K562 (cell line): ENCODE results near the gene PYGM. TPM values are rescaled to one million over a fixed set of nuclear protein-coding genes. Genes with fewer than 3 reads are reported as not detected.
A peak's percentile ranks its signal among the peaks of the same experiment; 100 is the strongest.

Experiments
- ATAC-seq: fragments of 200-7000 bp; cut with Tn5 transposase; 3 replicates; pipeline ENCODE4 v1.9.1; 2020; ENCODE audit warnings: moderate library complexity
- BruUV-seq: library from RNA; stranded (reverse); fragments of 400-500 nt; replicated peaks from 2 replicates; lab custom pipeline; 2021; lab: Mats Ljungman, UMichigan
- CTCF ChIA-PET: fragments of 300-600 bp; formaldehyde crosslinking; extraction: SDS; loops from one replicate; lab custom pipeline; 2021; ENCODE audit warnings: low intra/inter-chr PET ratio; lab: Yijun Ruan, JAX
- POLR2A ChIA-PET: fragments of 300-600, 350-650 bp; sonication (Branson Sonifier 250); formaldehyde crosslinking; extraction: SDS; loops from one replicate; lab custom pipeline; 2021; ENCODE audit warnings: antibody characterized with exemption, inconsistent platforms; lab: Yijun Ruan, JAX
- DNase-seq, 4 experiments: peaks; one replicate each; pipeline versions ENCODE4 v3.0.0 to v3.0.0-alpha.2; 2011 to 2018; ENCODE audit warnings: low spot score in 3 of 4, mixed read lengths in 3 of 4; ENCODE audit errors: extremely low read depth in 1 of 4
- FAIRE-seq: peaks from 2 replicates; lab custom pipeline; 2011; peaks lifted over from hg19 to GRCh38; lab: Jason Lieb, UNC
- H2AFZ ChIP-seq: 2 replicates; pipeline ENCODE4 v1.6.0; 2011; ENCODE audit warnings: low read depth, low read length, control low read depth, inconsistent platforms
- H3K27ac ChIP-seq: fragments of 200-600 bp; 3 replicates; pipeline ENCODE4 v1.8.0; 2011; ENCODE audit warnings: low read depth, mild to moderate bottlenecking, control low read depth, inconsistent platforms, low read length, moderate library complexity, mixed read lengths; ENCODE audit errors: extremely low read depth
- H3K27me3 ChIP-seq, 2 experiments: fragments of 300-600 bp in 1 of 2; 2 replicates in 1 of 2; 3 replicates in 1 of 2; pipeline versions ENCODE4 v1.6.0 to v1.8.0; 2011; ENCODE audit warnings: inconsistent platforms in 2 of 2, low read length in 2 of 2, mild to moderate bottlenecking in 1 of 2, mixed read lengths in 1 of 2, moderate library complexity in 1 of 2; ENCODE audit not compliant: control insufficient read depth in 2 of 2, insufficient read depth in 2 of 2
- H3K36me3 ChIP-seq: fragments of 300-600 bp; 3 replicates; pipeline ENCODE4 v1.8.0; 2011; ENCODE audit warnings: mild to moderate bottlenecking, low read length, inconsistent platforms; ENCODE audit not compliant: control insufficient read depth, insufficient read depth
- H3K4me1 ChIP-seq, 2 experiments: fragments of 200-600 bp in 1 of 2; replicated peaks in 1 of 2; 2 replicates in 1 of 2; 3 replicates in 1 of 2; pipeline versions ENCODE4 v1.5.1 to v1.8.0; 2011; ENCODE audit warnings: inconsistent platforms in 2 of 2, low read length in 2 of 2, mild to moderate bottlenecking in 1 of 2, mixed read lengths in 1 of 2, moderate library complexity in 1 of 2; ENCODE audit not compliant: control insufficient read depth in 2 of 2, insufficient read depth in 2 of 2
- H3K4me2 ChIP-seq: 2 replicates; pipeline ENCODE4 v1.6.1; 2011; ENCODE audit warnings: low read length, control low read depth, inconsistent platforms, mixed read lengths; ENCODE audit not compliant: insufficient read depth
- H3K4me3 ChIP-seq: fragments of 200-600 bp; sonication (generic), shearing (Covaris generic); 2 replicates; pipeline ENCODE4 v1.5.1; 2016; ENCODE audit warnings: control low read depth, inconsistent platforms
- H3K79me2 ChIP-seq: fragments of 200-600 bp; 3 replicates; pipeline ENCODE4 v1.8.0; 2011; ENCODE audit warnings: low read length, inconsistent platforms; ENCODE audit not compliant: control insufficient read depth, insufficient read depth
- H3K9ac ChIP-seq, 2 experiments: 2 replicates each; pipeline versions ENCODE4 v1.6.0 to v1.6.1; 2011; ENCODE audit warnings: low read depth in 2 of 2, low read length in 2 of 2, control low read depth in 1 of 2, inconsistent platforms in 1 of 2, mild to moderate bottlenecking in 1 of 2, mixed read lengths in 1 of 2; ENCODE audit not compliant: insufficient read depth in 1 of 2
- H3K9me1 ChIP-seq: one replicate; pipeline ENCODE4 v1.6.0; 2011; ENCODE audit warnings: inconsistent platforms, mild to moderate bottlenecking, low read length, moderate library complexity; ENCODE audit not compliant: control insufficient read depth, insufficient read depth
- H3K9me3 ChIP-seq: replicated peaks from 2 replicates; pipeline ENCODE4 v1.5.1; 2011; ENCODE audit warnings: low read depth, low read length, inconsistent platforms; ENCODE audit not compliant: control insufficient read depth, insufficient read depth
- H4K20me1 ChIP-seq: replicated peaks from 2 replicates; pipeline ENCODE4 v1.6.1; 2011; ENCODE audit warnings: low read length, inconsistent platforms, mixed read lengths; ENCODE audit not compliant: control insufficient read depth, insufficient read depth
- NFXL1 ChIP-seq: fragments of 450-650 bp; formaldehyde crosslinking; IDR thresholded peaks from 2 replicates; pipeline ENCODE4 v1.4.0; 2021; ENCODE audit warnings: mild to moderate bottlenecking
- RBFOX2 ChIP-seq: fragments of 200-400 bp; formaldehyde crosslinking; IDR thresholded peaks from 2 replicates; pipeline ENCODE4 v1.6.1; 2017; ENCODE audit warnings: low read depth, mild to moderate bottlenecking, low read length, moderate library complexity
- TBL1XR1 ChIP-seq, 2 experiments: IDR thresholded peaks; 2 replicates each; pipeline ENCODE4 v1.6.1; 2012; ENCODE audit warnings: improper control_type of control experiment in 2 of 2, low read length in 2 of 2, mild to moderate bottlenecking in 1 of 2
- ZNF707 ChIP-seq: fragments of 250-450 bp; sonication (Bioruptor Pico); conservative IDR thresholded peaks from 2 replicates; pipeline ENCODE4 v1.8.0; 2022; ENCODE audit warnings: inconsistent platforms, mild to moderate bottlenecking, moderate library complexity
- WGBS: fragments of 100-300 bp; shearing (Covaris generic); methylation state at CpG from one replicate; pipeline ENCODE4 v1.1.6; 2016; ENCODE audit warnings: low coverage, mixed read lengths; ENCODE audit not compliant: insufficient coverage; ENCODE audit errors: missing lambda C conversion rate; 5-methylcytosine and 5-hydroxymethylcytosine counted together
- in situ Hi-C: fragments of 300-500 bp; cut with MboI; formaldehyde crosslinking; loops from 4 replicates; pipeline ENCODE4 v1.15.0; 2018; ENCODE audit warnings: inconsistent platforms, mixed read lengths
- intact Hi-C: fragments of 100-400 bp; cut with micrococcal nuclease; formaldehyde crosslinking; loops from 2 replicates; pipeline ENCODE4 v1.14.2; 2022
- polyA plus RNA-seq, 8 experiments: library from polyadenylated mRNA; depleted of rRNA in 4 of 8; stranded (reverse) in 5 of 8; unstranded in 3 of 8; fragments of >200 nt; fragmentation: Nextera tagmentation in 2 of 8; fragmentation: Illumina TruSeq in 1 of 8; extraction: Ambion mirVana in 2 of 8; extraction: Trizol in 1 of 8; gene quantifications; 2 replicates each; pipeline versions ENCODE4 v1.2.1 to v1.2.3, GENCODE V29; 2011 to 2014; ENCODE audit warnings: inconsistent platforms in 1 of 8, missing spikeins in 1 of 8
- total RNA-seq, 7 experiments: library from RNA; depleted of rRNA in 6 of 7; stranded (reverse); fragments of >200 nt in 6 of 7; fragmentation: Illumina TruSeq in 2 of 7; extraction: Trizol in 2 of 7; gene quantifications; 2 replicates each; pipeline versions ENCODE4 v1.2.1 to v1.2.3, GENCODE V29; 2011 to 2021; ENCODE audit warnings: low replicate concordance in 1 of 7

The PYGM gene
- total and polyA plus RNA-seq, 9 of the 15 experiments (the other 6 are each of a cell fraction or from before 2014, with no cell fraction given) = 0.07 to 1.5 (median 0.68) TPM

DNA sequence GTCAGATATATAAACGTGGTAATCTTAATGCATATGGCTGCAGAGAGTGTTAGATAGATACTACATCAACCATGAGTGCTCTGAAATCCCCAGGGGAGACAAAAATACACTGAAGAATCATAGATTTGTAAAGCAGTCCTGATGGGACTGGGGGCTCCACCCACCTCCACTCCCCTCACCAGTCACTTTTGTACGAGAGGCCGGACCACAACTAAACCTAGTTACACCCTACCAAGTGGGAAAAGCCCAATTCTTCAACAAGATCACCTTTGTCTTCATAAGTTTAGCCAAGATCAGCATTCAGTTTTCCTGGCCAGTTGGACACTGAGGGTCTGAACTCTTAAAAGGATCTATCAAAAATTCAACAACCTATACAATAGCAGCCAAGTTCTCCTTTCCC, 17.1 kb upstream of the PYGM start:
- POLR2A ChIA-PET = interaction anchor here (0.8 to 10.8 kb wide), 3 partner anchors 11 to 722 kb away, joined by 3 to 168 read pairs (median 3); partner anchors contain the start of genes MALAT1 and PYGM
- Histone ChIP-seq H3K9me3 (no peaks in the 10 kb centered on the region), H4K20me1 (peaks cover 41% of the 10 kb centered on the region), H3K9ac (peak overlapping the region; percentile 73 to 95; a peak in 3 of 4 replicates), H3K4me2 (peak overlapping the region; percentile 96), H3K27me3 (no peaks in the 10 kb centered on the region), H2AFZ (no peak overlapping the region), H3K79me2 (peaks cover 62% of the 10 kb centered on the region), H3K36me3 (peaks cover 56% of the 10 kb centered on the region), H3K9me1 (peaks cover 9% of the 10 kb centered on the region)
- CTCF ChIA-PET = interaction anchor here (0.7 kb wide), 1 partner anchor 237 kb away, joined by 6 read pairs; the partner anchor contains the start of gene ARL2
- in situ Hi-C loops = no loop called here
- WGBS = 19% methylated on average over 3 of the region's 3 CpGs
- TSS peak; percentile 41 for BruUV-seq
- no peak for DNase-seq
- no peak for FAIRE-seq
- TF ChIP-seq TBL1XR1 (IDR thresholded peaks at IDR 0.05; ENCODE audit: low read length in 2 of 2) (0 out of 4 replicates have a peak, but pooled peaks of 1 of the 2 experiments have one; percentile 15), ZNF707 (CRISPR knock-in tag) (no peak)
- TF ChIP-seq, all 486 proteins: peak for 1
- peak overlapping the region; percentile 67 for H3K4me3 ChIP-seq
- intact Hi-C loops = loop anchor here (5.0 kb wide), 1 partner anchor 110 kb away; no protein-coding TSS in a partner anchor
- H3K4me1 ChIP-seq = peaks cover 6 to 18% of the 10 kb centered on the region in 2 experiments; a peak in 3 of 5 replicates
- ATAC-seq = no peak
- peak overlapping the region; percentile 51; the same call in 2 of the 3 replicates for H3K27ac ChIP-seq

GRCh38 chr11:64776425-64776824, 16.7 kb upstream of the PYGM start:
- FAIRE-seq (no peak), DNase-seq (no peak), ATAC-seq (no peak)
- TF ChIP-seq NFXL1 (CRISPR knock-in tag) (no peak), RBFOX2 (peak; percentile 64)
- no peak overlapping the region for H2AFZ ChIP-seq
- ChIA-PET POLR2A (interaction anchor here (1.4 to 10.8 kb wide), 2 partner anchors 13 to 29 kb away, joined by 3 to 168 read pairs; partner anchors contain the start of gene PYGM), CTCF (no interaction called here)
- in situ Hi-C loops (no loop called here), intact Hi-C loops (loop anchor here (5.0 kb wide), 1 partner anchor 111 kb away; no protein-coding TSS in a partner anchor)
- H3K4me1 ChIP-seq = peaks cover 6 to 18% of the 10 kb centered on the region in 2 experiments; a peak in 3 of 5 replicates
- no peak overlapping the region; the same call in 2 of the 3 replicates for H3K27ac ChIP-seq
- H3K4me2 ChIP-seq = peak overlapping the region; percentile 96
- H3K9me3 ChIP-seq = no peaks in the 10 kb centered on the region
- H4K20me1 ChIP-seq = peaks cover 43% of the 10 kb centered on the region
- WGBS = 80% methylated on average over 6 of the region's 6 CpGs
- H3K9me1 ChIP-seq = peaks cover 9% of the 10 kb centered on the region
- H3K36me3 ChIP-seq = peaks cover 61% of the 10 kb centered on the region
- H3K9ac ChIP-seq = peak overlapping the region in 1 of 2 experiments; percentile 73; a peak in 2 of 4 replicates
- BruUV-seq = no TSS peak
- peaks cover 66% of the 10 kb centered on the region for H3K79me2 ChIP-seq
- no peaks in the 10 kb centered on the region for H3K27me3 ChIP-seq
- peak overlapping the region; percentile 67; the same call in 1 of the 2 replicates for H3K4me3 ChIP-seq
